Vagina (tissue), 2 donors: ENCODE results near the gene TMEM242. TPM values are rescaled to one million over a fixed set of nuclear protein-coding genes. Genes with fewer than 3 reads are reported as not detected.
A peak's percentile ranks its signal among the peaks of the same experiment; 100 is the strongest.

Experiments used
- DNase-seq, 2 donors: peaks; one replicate each; pipeline ENCODE4 v3.0.0-alpha.2; 2017; ENCODE audit errors: extremely low spot score in 2 of 2
- H3K27ac ChIP-seq: fragments of 200-600 bp; sonication (generic); one replicate; pipeline ENCODE4 v1.5.1; 2019
- H3K27me3 ChIP-seq: fragments of 200-600 bp; sonication (generic); one replicate; pipeline ENCODE4 v1.5.1; 2019
- H3K36me3 ChIP-seq, 2 donors: fragments of 200-600 bp; sonication (generic); one replicate each; pipeline ENCODE4 v1.5.1; 2017 to 2019
- H3K4me1 ChIP-seq: fragments of 200-600 bp; sonication (generic); one replicate; pipeline ENCODE4 v1.5.1; 2019
- H3K4me3 ChIP-seq, 2 donors: fragments of 200-600 bp; sonication (generic); 1 replicate in 1 of 2; 2 replicates in 1 of 2; pipeline ENCODE4 v1.5.1; 2016 to 2019
- H3K9me3 ChIP-seq: fragments of 200-600 bp; sonication (generic); one replicate; pipeline ENCODE4 v1.5.1; 2019
- POLR2A ChIP-seq, 2 donors: fragments of 450-650 bp; IDR thresholded peaks; one replicate each; pipeline ENCODE4 v1.6.1; 2017; ENCODE audit warnings: antibody characterized with exemption in 2 of 2, mild to moderate bottlenecking in 2 of 2, moderate library complexity in 2 of 2
- POLR2AphosphoS5 ChIP-seq, 2 donors: sonication (generic); formaldehyde crosslinking; IDR thresholded peaks; one replicate each; pipeline ENCODE4 v1.9.0; 2017; ENCODE audit warnings: antibody characterized with exemption in 2 of 2, mild to moderate bottlenecking in 2 of 2, low read depth in 1 of 2; ENCODE audit not compliant: insufficient read depth in 1 of 2
- intact Hi-C: fragments of 100-400 bp; cut with DNase I; formaldehyde crosslinking; loops from one replicate; pipeline ENCODE4 v1.15.1; 2023
- total RNA-seq: library from RNA; depleted of rRNA; stranded (reverse); fragments of >200 nt; gene quantifications from one replicate; pipeline ENCODE4 v1.2.3, GENCODE V29; 2016
- TF ChIP-seq, protein P1 (sequence below), 3 experiments: fragments of 450-650 bp in 2 of 3; fragments of 200-600 bp in 1 of 3; sonication (generic) in 1 of 3; IDR thresholded peaks; one replicate each; pipeline ENCODE4 v1.5.1; 2017 to 2019; ENCODE audit warnings: antibody characterized with exemption in 3 of 3, mild to moderate bottlenecking in 2 of 3, moderate library complexity in 2 of 3

Gene TMEM242
- total RNA-seq, result 6.1 TPM

DNA sequence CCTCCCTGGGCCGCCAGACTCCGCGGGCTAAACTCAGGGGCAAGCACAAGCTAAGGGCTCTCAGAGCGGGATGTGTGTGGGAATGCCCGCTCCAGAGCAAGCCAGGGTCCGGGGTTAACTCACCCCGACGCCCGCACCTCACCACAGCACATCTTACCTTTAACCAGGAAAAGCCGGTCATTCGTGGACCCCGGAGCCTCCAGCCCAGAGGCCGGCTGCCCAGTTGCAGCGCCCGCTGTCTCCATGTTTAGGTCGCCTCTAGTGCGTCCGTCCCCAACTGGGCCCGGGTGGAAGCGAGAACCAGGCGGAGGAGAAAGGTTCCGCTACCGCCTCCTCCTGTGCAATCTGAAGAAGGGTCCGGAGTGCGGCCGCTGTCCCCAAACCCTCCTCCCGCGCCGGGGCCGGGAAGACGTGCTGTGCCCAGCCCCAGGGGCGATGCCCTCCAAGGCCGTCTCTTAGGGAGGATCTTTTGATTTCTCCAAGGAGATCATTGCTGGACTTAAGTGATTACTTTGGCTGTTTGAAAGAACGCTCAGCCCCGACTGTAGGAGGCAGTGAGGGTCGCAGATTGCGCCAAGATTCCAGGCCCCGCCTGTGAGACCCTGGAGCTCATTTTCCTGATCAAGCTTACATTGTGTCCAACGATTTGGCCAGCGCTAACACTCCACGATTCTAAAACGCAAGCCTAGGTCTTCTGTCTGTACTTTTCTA is at the start of gene TMEM242:
Gene TMEM242 (minus strand): TSS at position 265 of the 711 bp plus-strand sequence. CDS start 20 bp downstream, at position 245.
- DNase-seq, result peak in 1 of 2 donors; percentile 96

DNA sequence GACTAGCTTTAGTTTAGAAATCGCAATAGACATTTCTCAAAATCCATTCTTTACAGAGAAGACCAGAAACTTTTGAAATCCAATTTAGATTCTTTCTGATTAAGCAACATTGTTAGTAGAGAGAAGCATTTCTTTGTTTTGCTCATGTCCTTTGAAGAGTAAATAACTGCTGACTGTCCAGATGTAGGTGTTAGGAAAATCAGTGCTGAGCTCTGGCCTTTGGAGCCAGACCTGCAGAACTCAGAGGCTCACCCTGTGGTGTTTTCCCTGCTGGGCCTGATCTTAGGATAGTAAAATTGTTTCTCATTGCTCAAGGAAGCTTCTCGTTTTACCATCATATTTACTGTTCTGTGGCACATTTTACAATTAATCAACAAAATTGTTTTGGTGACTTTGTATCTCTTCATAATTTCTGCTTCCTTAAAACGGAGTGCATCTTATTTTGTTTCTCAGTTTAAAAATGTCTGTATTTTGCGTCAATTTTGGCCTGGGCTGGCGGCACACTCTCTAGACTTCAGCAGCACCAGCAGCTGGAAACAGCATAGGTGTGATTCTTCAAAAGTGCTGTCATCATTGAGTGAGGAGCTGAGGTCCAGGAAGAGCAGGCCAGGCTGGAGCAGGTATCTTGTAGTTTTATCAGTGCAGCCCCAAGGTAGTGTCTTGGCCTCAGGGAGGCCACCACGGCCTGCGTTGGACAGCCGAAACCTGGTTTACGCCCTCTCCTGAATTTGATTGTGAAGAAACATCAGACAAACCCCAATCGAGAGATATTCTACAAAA is 49.4 kb upstream of the TMEM242 start:
- H3K27ac ChIP-seq, result no peak overlapping the region
- no peak for DNase-seq
- no peak overlapping the region for H3K4me3 ChIP-seq
- H3K4me1 ChIP-seq, result no peaks in the 10 kb centered on the region
- H3K27me3 ChIP-seq, result no peaks in the 10 kb centered on the region
- no peaks in the 10 kb centered on the region for H3K36me3 ChIP-seq
- intact Hi-C loops, result no loop called here
- TF ChIP-seq POLR2A (IDR thresholded peaks at IDR 0.05), result no peak
- TF ChIP-seq POLR2AphosphoS5 (IDR thresholded peaks at IDR 0.05; ENCODE audit: insufficient read depth in 1 of 2, low read depth in 1 of 2), result no peak
- TF ChIP-seq, protein P1, sequence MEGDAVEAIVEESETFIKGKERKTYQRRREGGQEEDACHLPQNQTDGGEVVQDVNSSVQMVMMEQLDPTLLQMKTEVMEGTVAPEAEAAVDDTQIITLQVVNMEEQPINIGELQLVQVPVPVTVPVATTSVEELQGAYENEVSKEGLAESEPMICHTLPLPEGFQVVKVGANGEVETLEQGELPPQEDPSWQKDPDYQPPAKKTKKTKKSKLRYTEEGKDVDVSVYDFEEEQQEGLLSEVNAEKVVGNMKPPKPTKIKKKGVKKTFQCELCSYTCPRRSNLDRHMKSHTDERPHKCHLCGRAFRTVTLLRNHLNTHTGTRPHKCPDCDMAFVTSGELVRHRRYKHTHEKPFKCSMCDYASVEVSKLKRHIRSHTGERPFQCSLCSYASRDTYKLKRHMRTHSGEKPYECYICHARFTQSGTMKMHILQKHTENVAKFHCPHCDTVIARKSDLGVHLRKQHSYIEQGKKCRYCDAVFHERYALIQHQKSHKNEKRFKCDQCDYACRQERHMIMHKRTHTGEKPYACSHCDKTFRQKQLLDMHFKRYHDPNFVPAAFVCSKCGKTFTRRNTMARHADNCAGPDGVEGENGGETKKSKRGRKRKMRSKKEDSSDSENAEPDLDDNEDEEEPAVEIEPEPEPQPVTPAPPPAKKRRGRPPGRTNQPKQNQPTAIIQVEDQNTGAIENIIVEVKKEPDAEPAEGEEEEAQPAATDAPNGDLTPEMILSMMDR (IDR thresholded peaks at IDR 0.05), result no peak
- H3K9me3 ChIP-seq, result no peaks in the 10 kb centered on the region

More for the DNA sequence above, at the start of gene TMEM242:
- no peaks in the 10 kb centered on the region for H3K36me3 ChIP-seq
- peak within 1 kb of the TSS; percentile 89 for H3K27ac ChIP-seq
- peak in 1 of 2 donors; percentile 26 for TF ChIP-seq POLR2A (IDR thresholded peaks at IDR 0.05)
- TF ChIP-seq, protein P1 (IDR thresholded peaks at IDR 0.05), result peak in 1 of 3 experiments; percentile 27
- TF ChIP-seq POLR2AphosphoS5 (IDR thresholded peaks at IDR 0.05; ENCODE audit: insufficient read depth in 1 of 2, low read depth in 1 of 2), result peak; percentile 89 to 93
- intact Hi-C loops, result loop anchor here (5.0 to 10.0 kb wide), 2 partner anchors 341 to 564 kb away; no protein-coding TSS in a partner anchor
- H3K4me1 ChIP-seq, result peaks cover 24% of the 10 kb centered on the region
- H3K4me3 ChIP-seq, result peak within 1 kb of the TSS; percentile 65 to 87
- no peaks in the 10 kb centered on the region for H3K27me3 ChIP-seq
- H3K9me3 ChIP-seq, result no peaks in the 10 kb centered on the region

DNA sequence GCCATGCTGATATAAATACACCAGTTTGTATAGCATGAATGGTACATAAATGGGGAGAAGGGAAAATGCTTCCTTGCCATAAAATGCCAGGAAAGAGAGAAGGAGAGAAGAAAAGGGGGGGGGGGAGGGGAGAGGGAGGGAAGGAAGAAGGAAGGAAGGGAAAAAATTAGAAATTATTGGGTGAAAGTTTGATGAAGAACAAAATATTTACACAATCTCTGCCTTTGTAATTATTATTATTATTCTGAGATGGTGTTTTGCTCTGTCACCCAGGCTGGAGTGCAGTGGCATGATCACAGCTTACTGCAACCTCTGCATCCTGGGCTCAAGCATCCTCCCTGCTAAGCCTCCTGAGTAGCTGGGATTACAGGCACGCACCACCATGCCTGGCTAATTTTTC is 47.4 kb upstream of the TMEM242 start:
- intact Hi-C loops, result no loop called here
- Histone ChIP-seq H3K4me3 (no peak overlapping the region), H3K9me3 (no peaks in the 10 kb centered on the region), H3K27ac (no peak overlapping the region), H3K4me1 (no peaks in the 10 kb centered on the region), H3K36me3 (no peaks in the 10 kb centered on the region), H3K27me3 (no peaks in the 10 kb centered on the region)
- no peak for DNase-seq
- TF ChIP-seq POLR2A (IDR thresholded peaks at IDR 0.05) (no peak), POLR2AphosphoS5 (IDR thresholded peaks at IDR 0.05; ENCODE audit: insufficient read depth in 1 of 2, low read depth in 1 of 2) (no peak)
- TF ChIP-seq, protein P1 (IDR thresholded peaks at IDR 0.05), result no peak

DNA sequence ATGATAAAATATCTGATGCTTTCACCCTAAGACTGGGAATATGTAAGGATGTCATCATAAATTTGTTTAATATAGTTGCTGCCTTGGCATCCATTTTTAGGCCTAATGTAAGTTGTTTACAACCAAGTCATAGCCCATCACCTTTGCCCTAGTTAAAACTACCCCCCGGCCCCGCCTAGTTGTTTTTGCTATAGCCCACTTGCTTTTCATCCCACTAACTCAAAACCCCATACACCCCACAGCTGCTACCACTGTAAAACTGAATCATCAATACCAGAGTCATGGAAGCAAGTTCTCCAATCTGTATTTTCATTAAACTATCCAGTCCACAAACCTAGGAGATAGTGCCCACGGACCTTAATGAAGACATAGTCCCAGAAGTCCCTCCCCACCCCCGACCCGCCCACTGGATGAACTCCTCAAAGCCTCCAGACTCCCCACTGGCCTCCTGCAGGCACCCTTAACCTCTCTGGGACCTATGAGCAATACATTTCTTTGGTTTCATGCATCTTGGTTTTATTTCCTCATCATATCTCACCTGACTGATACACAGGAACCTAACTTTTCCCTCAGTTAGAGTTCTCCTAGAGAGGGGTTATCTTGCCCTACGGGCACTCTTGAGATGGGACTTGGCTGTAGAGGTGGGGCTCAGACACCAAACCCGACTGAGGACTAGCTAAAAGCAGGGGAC is 45.2 kb upstream of the TMEM242 start:
- H3K27me3 ChIP-seq, result no peaks in the 10 kb centered on the region
- TF ChIP-seq POLR2AphosphoS5 (IDR thresholded peaks at IDR 0.05; ENCODE audit: insufficient read depth in 1 of 2, low read depth in 1 of 2), result no peak
- intact Hi-C loops, result no loop called here

DNA sequence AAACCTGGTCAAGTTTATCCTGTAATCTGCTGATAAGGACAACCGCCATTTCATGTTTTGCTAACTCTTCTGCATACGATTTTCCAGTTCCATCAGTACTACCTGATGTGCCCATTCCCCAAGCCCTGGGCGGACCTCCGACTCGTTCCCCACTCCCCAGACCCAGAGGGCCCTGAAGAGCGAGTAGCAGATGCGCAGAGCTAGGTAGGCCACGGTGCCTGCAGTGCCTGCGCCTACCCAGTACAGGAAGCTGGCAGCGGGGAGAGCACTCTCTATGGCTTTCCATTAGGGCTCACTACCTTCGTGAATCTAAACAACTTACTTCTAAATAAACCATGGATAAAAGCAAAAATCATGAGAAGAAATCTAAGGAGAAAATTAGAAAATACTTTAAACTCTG is 43.3 kb upstream of the TMEM242 start:
- Histone ChIP-seq H3K4me1 (no peaks in the 10 kb centered on the region), H3K27me3 (no peaks in the 10 kb centered on the region), H3K9me3 (no peaks in the 10 kb centered on the region), H3K4me3 (no peak overlapping the region), H3K36me3 (no peaks in the 10 kb centered on the region), H3K27ac (no peak overlapping the region)
- intact Hi-C loops, result no loop called here
- TF ChIP-seq, protein P1 (IDR thresholded peaks at IDR 0.05), result no peak
- TF ChIP-seq POLR2A (IDR thresholded peaks at IDR 0.05) (no peak), POLR2AphosphoS5 (IDR thresholded peaks at IDR 0.05; ENCODE audit: insufficient read depth in 1 of 2, low read depth in 1 of 2) (no peak)
- DNase-seq, result no peak

More for the DNA sequence above, 45.2 kb upstream of the TMEM242 start:
- Histone ChIP-seq H3K9me3 (no peaks in the 10 kb centered on the region), H3K27ac (no peak overlapping the region), H3K4me3 (no peak overlapping the region), H3K4me1 (no peaks in the 10 kb centered on the region), H3K36me3 (no peaks in the 10 kb centered on the region)
- DNase-seq, result no peak
